Measurements from ENCODE around the gene FAM221A.

GRCh38 chr7:23680414-23681405 lies 711 bp downstream of the FAM221A start:
- no peak for TF ChIP-seq CTCF (IDR thresholded peaks at IDR 0.05)
- no peak for TF ChIP-seq POLR2AphosphoS5 (IDR thresholded peaks at IDR 0.05)
